GM21825 (cell line): ENCODE data around the gene TPSD1.
"Not testable (repeated sequence)": the region's sequence is repeated elsewhere in the genome, so short reads cannot be mapped to it uniquely, and the experiment has no call there.

ENCODE experiments used
- ATAC-seq: cut with Tn5 transposase; IDR thresholded peaks from one replicate; pipeline ENCODE4 v1.9.1; 2021; ENCODE audit warnings: mild to moderate bottlenecking, moderate library complexity; ENCODE audit not compliant: unreplicated experiment

Gene TPSD1

GRCh38 chr16:1220841-1221627, 34.8 kb upstream of the TPSD1 start:
- no peak for ATAC-seq

GRCh38 chr16:1221628-1222552, 34.0 kb upstream of the TPSD1 start:
- ATAC-seq = no peak

- no peak for ATAC-seq
Observed at GRCh38 chr16:1222553-1223354, 33.1 kb upstream of the TPSD1 start.

GRCh38 chr16:1223355-1224214, 32.3 kb upstream of the TPSD1 start:
- no peak for ATAC-seq

- ATAC-seq = no peak
Observed at GRCh38 chr16:1224558-1224957, 31.3 kb upstream of the TPSD1 start.

GRCh38 chr16:1225051-1225451, 30.8 kb upstream of the TPSD1 start, which contains the start of gene TPSG1:
Gene TPSG1, minus strand, starts transcription at chr16:1225268. Its CDS starts 16 bp downstream, at chr16:1225252.
- ATAC-seq = no peak

GRCh38 chr16:1225728-1226311, 30.0 kb upstream of the TPSD1 start:
- not testable (repeated sequence) for ATAC-seq

GRCh38 chr16:1226692-1227091, 29.2 kb upstream of the TPSD1 start:
- not testable (repeated sequence) for ATAC-seq

- not testable (repeated sequence) for ATAC-seq
Observed at GRCh38 chr16:1228227-1228626, 27.6 kb upstream of the TPSD1 start.

GRCh38 chr16:1229476-1229875, 26.4 kb upstream of the TPSD1 start:
- ATAC-seq = not testable (repeated sequence)

- not testable (repeated sequence) for ATAC-seq
Observed at GRCh38 chr16:1230084-1230470, 25.8 kb upstream of the TPSD1 start, which contains the start of gene TPSB2. Gene TPSB2, minus strand, starts transcription at chr16:1230184. Its CDS starts 233 bp downstream, at chr16:1229951.

GRCh38 chr16:1230471-1231212, 25.2 kb upstream of the TPSD1 start:
- ATAC-seq = not testable (repeated sequence)

- ATAC-seq = not testable (repeated sequence)
Observed at GRCh38 chr16:1231301-1231700, 24.6 kb upstream of the TPSD1 start.

GRCh38 chr16:1232049-1232748, 23.7 kb upstream of the TPSD1 start:
- not testable (repeated sequence) for ATAC-seq

GRCh38 chr16:1236659-1237058, 19.2 kb upstream of the TPSD1 start:
- not testable (repeated sequence) for ATAC-seq

- ATAC-seq = no peak
Observed at GRCh38 chr16:1237990-1238389, 17.9 kb upstream of the TPSD1 start.

GRCh38 chr16:1238909-1239308, 17.0 kb upstream of the TPSD1 start:
- not testable (repeated sequence) for ATAC-seq

- ATAC-seq = not testable (repeated sequence)
Observed at GRCh38 chr16:1239575-1239974, 16.3 kb upstream of the TPSD1 start.
